Gastrocnemius medialis (tissue), 4 donors: Measurements from ENCODE around the gene KIT.

Source experiments
- POLR2A ChIP-seq, 2 donors: fragments of 450-650 bp; IDR thresholded peaks; one replicate each; pipeline ENCODE4 v1.6.1; 2017; ENCODE audit warnings: antibody characterized with exemption in 2 of 2, mild to moderate bottlenecking in 2 of 2, moderate library complexity in 2 of 2
- TF ChIP-seq, protein P1 (sequence below), 5 experiments: fragments of 450-650 bp in 3 of 5; fragments of 200-600 bp in 2 of 5; sonication (generic) in 2 of 5; IDR thresholded peaks in 4 of 5; conservative IDR thresholded peaks in 1 of 5; 1 replicate in 4 of 5; 2 replicates in 1 of 5; pipeline ENCODE4 v1.5.1; 2016 to 2019; ENCODE audit warnings: antibody characterized with exemption in 5 of 5, mild to moderate bottlenecking in 3 of 5, moderate library complexity in 3 of 5

GRCh38 chr4:54728368-54728767 is 70.6 kb downstream of the KIT start:
- TF ChIP-seq, protein P1, sequence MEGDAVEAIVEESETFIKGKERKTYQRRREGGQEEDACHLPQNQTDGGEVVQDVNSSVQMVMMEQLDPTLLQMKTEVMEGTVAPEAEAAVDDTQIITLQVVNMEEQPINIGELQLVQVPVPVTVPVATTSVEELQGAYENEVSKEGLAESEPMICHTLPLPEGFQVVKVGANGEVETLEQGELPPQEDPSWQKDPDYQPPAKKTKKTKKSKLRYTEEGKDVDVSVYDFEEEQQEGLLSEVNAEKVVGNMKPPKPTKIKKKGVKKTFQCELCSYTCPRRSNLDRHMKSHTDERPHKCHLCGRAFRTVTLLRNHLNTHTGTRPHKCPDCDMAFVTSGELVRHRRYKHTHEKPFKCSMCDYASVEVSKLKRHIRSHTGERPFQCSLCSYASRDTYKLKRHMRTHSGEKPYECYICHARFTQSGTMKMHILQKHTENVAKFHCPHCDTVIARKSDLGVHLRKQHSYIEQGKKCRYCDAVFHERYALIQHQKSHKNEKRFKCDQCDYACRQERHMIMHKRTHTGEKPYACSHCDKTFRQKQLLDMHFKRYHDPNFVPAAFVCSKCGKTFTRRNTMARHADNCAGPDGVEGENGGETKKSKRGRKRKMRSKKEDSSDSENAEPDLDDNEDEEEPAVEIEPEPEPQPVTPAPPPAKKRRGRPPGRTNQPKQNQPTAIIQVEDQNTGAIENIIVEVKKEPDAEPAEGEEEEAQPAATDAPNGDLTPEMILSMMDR (IDR thresholded peaks at IDR 0.05 in 4 of 5, conservative IDR thresholded peaks at IDR 0.05 in 1 of 5): no peak
- no peak for TF ChIP-seq POLR2A (IDR thresholded peaks at IDR 0.05)
